HG03575 (cell line): ENCODE measurements around the gene TGM1.

ENCODE experiments used
- ATAC-seq: cut with Tn5 transposase; IDR thresholded peaks from one replicate; pipeline ENCODE4 v1.9.1; 2021; ENCODE audit not compliant: unreplicated experiment, insufficient number of reproducible peaks, low FRiP score; ENCODE audit errors: extremely low read depth

Gene TGM1

GRCh38 chr14:24296341-24297157 is 33.6 kb upstream of the TGM1 start:
- peak; percentile 31 for ATAC-seq

GRCh38 chr14:24293525-24293924 is 30.5 kb upstream of the TGM1 start:
- ATAC-seq, result no peak

GRCh38 chr14:24292118-24292807 is 29.3 kb upstream of the TGM1 start:
- no peak for ATAC-seq

- ATAC-seq, result no peak
Observed at GRCh38 chr14:24291446-24292117, 28.6 kb upstream of the TGM1 start.

- ATAC-seq, result no peak
Observed at GRCh38 chr14:24290746-24291145, 27.8 kb upstream of the TGM1 start.

- no peak for ATAC-seq
Observed at GRCh38 chr14:24289649-24290280, 26.8 kb upstream of the TGM1 start.

GRCh38 chr14:24286996-24287395 is 24.0 kb upstream of the TGM1 start:
- ATAC-seq, result no peak

- ATAC-seq, result no peak
Observed at GRCh38 chr14:24285351-24285750, 22.4 kb upstream of the TGM1 start.

- no peak for ATAC-seq
Observed at GRCh38 chr14:24284501-24285035, 21.6 kb upstream of the TGM1 start.

GRCh38 chr14:24283796-24284460 is 21.0 kb upstream of the TGM1 start:
- ATAC-seq, result no peak

- no peak for ATAC-seq
Observed at GRCh38 chr14:24282736-24283135, 19.8 kb upstream of the TGM1 start.

GRCh38 chr14:24281636-24282035 is 18.7 kb upstream of the TGM1 start:
- no peak for ATAC-seq

- no peak for ATAC-seq
Observed at GRCh38 chr14:24280797-24281460, 18.0 kb upstream of the TGM1 start.

- ATAC-seq, result no peak
Observed at GRCh38 chr14:24279301-24280186, 16.6 kb upstream of the TGM1 start.

- no peak for ATAC-seq
Observed at GRCh38 chr14:24278424-24278823, 15.4 kb upstream of the TGM1 start.

- ATAC-seq, result no peak
Observed at GRCh38 chr14:24277606-24278321, 14.8 kb upstream of the TGM1 start.

GRCh38 chr14:24277071-24277470 is 14.1 kb upstream of the TGM1 start:
- ATAC-seq, result no peak
